H1 (cell line): ENCODE results near the gene SMAP2. TPM values are rescaled to one million over a fixed set of nuclear protein-coding genes. Genes with fewer than 3 reads are reported as not detected.

Experiments used
- CTCF ChIP-seq, 3 experiments: IDR thresholded peaks; 1 replicate in 2 of 3; 2 replicates in 1 of 3; pipeline versions ENCODE4 v1.5.1 to v1.6.1; 2011; ENCODE audit warnings: low read length in 3 of 3, mild to moderate bottlenecking in 3 of 3, inconsistent platforms in 2 of 3, low read depth in 1 of 3, moderate library complexity in 1 of 3; ENCODE audit not compliant: insufficient read depth in 1 of 3; ENCODE audit errors: control extremely low read depth in 1 of 3
- E2F6 ChIP-seq: IDR thresholded peaks from 2 replicates; pipeline ENCODE4 v1.6.1; 2012; ENCODE audit warnings: inconsistent platforms
- EGR1 ChIP-seq: IDR thresholded peaks from 2 replicates; pipeline ENCODE4 v1.6.1; 2011; ENCODE audit warnings: low read depth, low read length, borderline replicate concordance
- EP300 ChIP-seq, 2 experiments: IDR thresholded peaks; 1 replicate in 1 of 2; 2 replicates in 1 of 2; pipeline ENCODE4 v1.6.1; 2011 to 2012; ENCODE audit warnings: low read depth in 2 of 2, low read length in 2 of 2, mild to moderate bottlenecking in 2 of 2, borderline replicate concordance in 1 of 2, inconsistent platforms in 1 of 2, moderate library complexity in 1 of 2
- HDAC2 ChIP-seq, 2 experiments: fragments of 300-600 bp in 1 of 2; sonication (generic) in 1 of 2; IDR thresholded peaks; 2 replicates each; pipeline ENCODE4 v1.6.1; 2011 to 2012; ENCODE audit warnings: low read depth in 2 of 2, low read length in 2 of 2, mild to moderate bottlenecking in 2 of 2, moderate library complexity in 2 of 2, borderline replicate concordance in 1 of 2, inconsistent platforms in 1 of 2
- RXRA ChIP-seq: IDR thresholded peaks from 2 replicates; pipeline ENCODE4 v1.6.1; 2011; ENCODE audit warnings: low read depth, mild to moderate bottlenecking, low read length, moderate library complexity; ENCODE audit not compliant: insufficient read depth
- SP2 ChIP-seq: IDR thresholded peaks from 2 replicates; pipeline ENCODE4 v1.6.1; 2012; ENCODE audit warnings: mild to moderate bottlenecking, low read length, inconsistent platforms
- TEAD4 ChIP-seq: IDR thresholded peaks from 2 replicates; pipeline ENCODE4 v1.6.1; 2012; ENCODE audit warnings: low read depth, low read length, inconsistent platforms, mixed read lengths
- polyA plus RNA-seq, 7 experiments: library from polyadenylated mRNA; depleted of rRNA in 3 of 7; stranded (reverse) in 5 of 7; unstranded in 2 of 7; fragments of >200 nt in 5 of 7; fragments of 200-250 nt in 2 of 7; gene quantifications; 1 replicate in 5 of 7; 2 replicates in 1 of 7; 4 replicates in 1 of 7; pipeline versions ENCODE4 v1.2.1 to v1.2.3, GENCODE V29; 2011 to 2013; ENCODE audit warnings: missing spikeins in 2 of 7, mixed read lengths in 2 of 7
- total RNA-seq: library from RNA; stranded (reverse); fragmentation: NEBNext Ultra II Directional; extraction: Animal tissue kit (Norgen Biotek cat#: 25700); gene quantifications from 2 replicates; pipeline ENCODE4 v1.2.1, GENCODE V29; 2021

Gene SMAP2
- total and polyA plus RNA-seq, 2 of the 8 experiments (the other 6 are each of a cell fraction or from before 2014, with no cell fraction given) = 4.3 to 5.5 TPM

GRCh38 chr1:40423264-40423642, 49.7 kb downstream of the SMAP2 start (continued):
- no peak for TF ChIP-seq CTCF (IDR thresholded peaks at IDR 0.05; ENCODE audit: control extremely low read depth in 1 of 3, insufficient read depth in 1 of 3, low read depth in 1 of 3, low read length in 3 of 3)
- no peak for TF ChIP-seq SP2
- TF ChIP-seq RXRA = no peak
- TF ChIP-seq HDAC2 (IDR thresholded peaks at IDR 0.05; ENCODE audit: borderline replicate concordance in 1 of 2, low read depth in 2 of 2, low read length in 2 of 2) = no peak
- no peak for TF ChIP-seq EP300 (IDR thresholded peaks at IDR 0.05; ENCODE audit: borderline replicate concordance in 1 of 2, low read depth in 2 of 2, low read length in 2 of 2)
- TF ChIP-seq EGR1 = no peak
- no peak for TF ChIP-seq E2F6
- TF ChIP-seq TEAD4 = no peak
